ENCODE data around the gene HNF4A. TPM values are rescaled to one million over a fixed set of nuclear protein-coding genes. Genes with fewer than 3 reads are reported as not detected.
A peak's percentile ranks its signal among the peaks of the same experiment; 100 is the strongest.

Gene HNF4A
- polyA plus RNA-seq, 3 donors from 2014 or later = not detected

- H3K27ac Mint-ChIP-seq = no peak overlapping the region
- DNase-seq = no peak
- peaks cover 0 to 2% (median 0%) of the 10 kb centered on the region in 3 donors for H3K27me3 Mint-ChIP-seq (ENCODE audit: low read depth in 3 of 3)
- no peak overlapping the region for H3K4me3 Mint-ChIP-seq
- no peaks in the 10 kb centered on the region for H3K9me3 Mint-ChIP-seq
- H3K36me3 Mint-ChIP-seq = no peaks in the 10 kb centered on the region
- H3K4me1 Mint-ChIP-seq = no peaks in the 10 kb centered on the region
These were observed 98.9 kb downstream of the HNF4A start for GRCh38 chr20:44454306-44454963.

GRCh38 chr20:44455126-44455525, 99.6 kb downstream of the HNF4A start:
- Mint-ChIP-seq H3K9me3 (no peaks in the 10 kb centered on the region), H3K27ac (no peak overlapping the region), H3K4me1 (no peaks in the 10 kb centered on the region), H3K4me3 (no peak overlapping the region), H3K36me3 (no peaks in the 10 kb centered on the region), H3K27me3 (ENCODE audit: low read depth in 3 of 3) (peaks cover 0 to 2% (median 0%) of the 10 kb centered on the region in 3 donors)
- no peak for DNase-seq

GRCh38 chr20:44456611-44457010, 101.1 kb downstream of the HNF4A start:
- Mint-ChIP-seq H3K27ac (no peak overlapping the region), H3K4me1 (no peaks in the 10 kb centered on the region), H3K27me3 (ENCODE audit: low read depth in 3 of 3) (peaks cover 0 to 2% (median 0%) of the 10 kb centered on the region in 3 donors), H3K9me3 (no peaks in the 10 kb centered on the region), H3K4me3 (no peak overlapping the region), H3K36me3 (no peaks in the 10 kb centered on the region)
- DNase-seq = no peak

GRCh38 chr20:44457016-44457415, 101.5 kb downstream of the HNF4A start:
- no peak overlapping the region for H3K27ac Mint-ChIP-seq
- H3K4me3 Mint-ChIP-seq = no peak overlapping the region
- H3K9me3 Mint-ChIP-seq = no peaks in the 10 kb centered on the region
- no peaks in the 10 kb centered on the region for H3K4me1 Mint-ChIP-seq
- no peaks in the 10 kb centered on the region for H3K36me3 Mint-ChIP-seq
- no peak for DNase-seq
- peaks cover 0 to 2% (median 0%) of the 10 kb centered on the region in 3 donors for H3K27me3 Mint-ChIP-seq (ENCODE audit: low read depth in 3 of 3)

- no peak for DNase-seq
- Mint-ChIP-seq H3K27ac (peak overlapping the region in 1 of 6 donors; percentile 40), H3K4me3 (no peak overlapping the region)
These were observed 103.8 kb downstream of the HNF4A start for GRCh38 chr20:44459271-44459670.

GRCh38 chr20:44460795-44461141, 105.3 kb downstream of the HNF4A start:
- H3K4me1 Mint-ChIP-seq = no peaks in the 10 kb centered on the region
- peak in 1 of 3 donors; percentile 13 for DNase-seq
- H3K36me3 Mint-ChIP-seq = no peaks in the 10 kb centered on the region
- no peak overlapping the region for H3K27ac Mint-ChIP-seq
- H3K9me3 Mint-ChIP-seq = no peaks in the 10 kb centered on the region
- no peak overlapping the region for H3K4me3 Mint-ChIP-seq
- H3K27me3 Mint-ChIP-seq (ENCODE audit: low read depth in 3 of 3) = peaks cover 0 to 2% (median 2%) of the 10 kb centered on the region in 3 donors

More at GRCh38 chr20:44459271-44459670, 103.8 kb downstream of the HNF4A start:
- Mint-ChIP-seq H3K4me1 (no peaks in the 10 kb centered on the region), H3K36me3 (no peaks in the 10 kb centered on the region), H3K27me3 (ENCODE audit: low read depth in 3 of 3) (peaks cover 0 to 4% (median 2%) of the 10 kb centered on the region in 3 donors), H3K9me3 (no peaks in the 10 kb centered on the region)

GRCh38 chr20:44461142-44461802, 105.8 kb downstream of the HNF4A start:
- Mint-ChIP-seq H3K36me3 (no peaks in the 10 kb centered on the region), H3K27ac (no peak overlapping the region)

GRCh38 chr20:44461803-44462174, 106.3 kb downstream of the HNF4A start:
- peaks cover 0 to 5% (median 2%) of the 10 kb centered on the region in 3 donors for H3K27me3 Mint-ChIP-seq (ENCODE audit: low read depth in 3 of 3)
- no peaks in the 10 kb centered on the region for H3K36me3 Mint-ChIP-seq
- H3K4me1 Mint-ChIP-seq = no peaks in the 10 kb centered on the region
- no peak overlapping the region for H3K4me3 Mint-ChIP-seq
- DNase-seq = no peak
- H3K9me3 Mint-ChIP-seq = no peaks in the 10 kb centered on the region
- H3K27ac Mint-ChIP-seq = no peak overlapping the region

More at GRCh38 chr20:44461142-44461802, 105.8 kb downstream of the HNF4A start:
- no peaks in the 10 kb centered on the region for H3K9me3 Mint-ChIP-seq
- H3K4me3 Mint-ChIP-seq = no peak overlapping the region
- no peak for DNase-seq
- peaks cover 0 to 2% (median 2%) of the 10 kb centered on the region in 3 donors for H3K27me3 Mint-ChIP-seq (ENCODE audit: low read depth in 3 of 3)
- no peaks in the 10 kb centered on the region for H3K4me1 Mint-ChIP-seq

- DNase-seq = no peak
- Mint-ChIP-seq H3K4me3 (no peak overlapping the region), H3K36me3 (no peaks in the 10 kb centered on the region), H3K4me1 (no peaks in the 10 kb centered on the region), H3K9me3 (no peaks in the 10 kb centered on the region), H3K27me3 (ENCODE audit: low read depth in 3 of 3) (peaks cover 0 to 5% (median 2%) of the 10 kb centered on the region in 3 donors), H3K27ac (no peak overlapping the region)
These were observed 108.0 kb downstream of the HNF4A start for GRCh38 chr20:44463466-44463865.

GRCh38 chr20:44464514-44464913, 109.0 kb downstream of the HNF4A start:
- Mint-ChIP-seq H3K4me1 (no peaks in the 10 kb centered on the region), H3K4me3 (no peak overlapping the region), H3K27ac (no peak overlapping the region), H3K36me3 (no peaks in the 10 kb centered on the region), H3K27me3 (ENCODE audit: low read depth in 3 of 3) (peaks cover 0 to 5% (median 2%) of the 10 kb centered on the region in 3 donors), H3K9me3 (no peaks in the 10 kb centered on the region)
- DNase-seq = no peak

GRCh38 chr20:44465001-44465560, 109.6 kb downstream of the HNF4A start:
- no peak for DNase-seq
- no peaks in the 10 kb centered on the region for H3K36me3 Mint-ChIP-seq

GRCh38 chr20:44467289-44467883, 111.9 kb downstream of the HNF4A start:
- no peaks in the 10 kb centered on the region for H3K9me3 Mint-ChIP-seq
- no peak for DNase-seq
- peaks cover 0 to 8% (median 3%) of the 10 kb centered on the region in 3 donors for H3K27me3 Mint-ChIP-seq (ENCODE audit: low read depth in 3 of 3)
- H3K36me3 Mint-ChIP-seq = no peaks in the 10 kb centered on the region
- H3K27ac Mint-ChIP-seq = no peak overlapping the region
- no peak overlapping the region for H3K4me3 Mint-ChIP-seq
- H3K4me1 Mint-ChIP-seq = no peaks in the 10 kb centered on the region

More at GRCh38 chr20:44465001-44465560, 109.6 kb downstream of the HNF4A start:
- H3K27ac Mint-ChIP-seq = no peak overlapping the region
- H3K27me3 Mint-ChIP-seq (ENCODE audit: low read depth in 3 of 3) = peaks cover 0 to 5% (median 2%) of the 10 kb centered on the region in 3 donors
- no peaks in the 10 kb centered on the region for H3K4me1 Mint-ChIP-seq
- no peak overlapping the region for H3K4me3 Mint-ChIP-seq
- H3K9me3 Mint-ChIP-seq = no peaks in the 10 kb centered on the region

- Mint-ChIP-seq H3K4me1 (no peaks in the 10 kb centered on the region), H3K36me3 (no peaks in the 10 kb centered on the region), H3K4me3 (no peak overlapping the region), H3K9me3 (no peaks in the 10 kb centered on the region), H3K27ac (no peak overlapping the region), H3K27me3 (ENCODE audit: low read depth in 3 of 3) (peaks cover 0 to 6% (median 3%) of the 10 kb centered on the region in 3 donors)
- no peak for DNase-seq
These were observed 112.7 kb downstream of the HNF4A start for GRCh38 chr20:44468044-44468782.
